Thyroid gland (tissue), 4 donors: ENCODE data around the gene OTULIN. TPM values are rescaled to one million over a fixed set of nuclear protein-coding genes. Genes with fewer than 3 reads are reported as not detected.

Source experiments
- DNase-seq, 2 donors: peaks; one replicate each; pipeline ENCODE4 v3.0.0-alpha.2; 2019
- H3K27ac ChIP-seq, 3 donors: fragments of 200-600 bp; sonication (generic); 1 replicate in 2 of 3; 2 replicates in 1 of 3; pipeline ENCODE4 v1.5.1; 2016 to 2019; ENCODE audit warnings: mild to moderate bottlenecking in 1 of 3, moderate library complexity in 1 of 3
- H3K27me3 ChIP-seq: fragments of 200-600 bp; sonication (generic); one replicate; pipeline ENCODE4 v1.5.1; 2019
- H3K36me3 ChIP-seq, 2 donors: fragments of 200-600 bp; sonication (generic); one replicate each; pipeline ENCODE4 v1.5.1; 2016 to 2019
- H3K4me1 ChIP-seq, 2 donors: fragments of 200-600 bp; sonication (generic); one replicate each; pipeline ENCODE4 v1.5.1; 2017 to 2019
- H3K4me3 ChIP-seq, 3 donors: fragments of 200-600 bp; sonication (generic); replicated peaks in 1 of 3; 1 replicate in 2 of 3; 2 replicates in 1 of 3; pipeline ENCODE4 v1.5.1; 2016; ENCODE audit warnings: mild to moderate bottlenecking in 1 of 3
- H3K9me3 ChIP-seq: fragments of 200-600 bp; sonication (generic); one replicate; pipeline ENCODE4 v1.5.1; 2017
- CTCF ChIP-seq, 6 experiments: fragments of 200-600 bp in 3 of 6; fragments of 450-650 bp in 3 of 6; sonication (generic) in 3 of 6; IDR thresholded peaks; one replicate each; pipeline ENCODE4 v1.5.1; 2016 to 2019; ENCODE audit warnings: antibody characterized with exemption in 6 of 6, mild to moderate bottlenecking in 2 of 6, inconsistent platforms in 1 of 6, moderate library complexity in 1 of 6
- POLR2A ChIP-seq, 2 donors: fragments of 450-650 bp; IDR thresholded peaks; one replicate each; pipeline ENCODE4 v1.6.1; 2017; ENCODE audit warnings: antibody characterized with exemption in 2 of 2, mild to moderate bottlenecking in 2 of 2, moderate library complexity in 1 of 2
- WGBS, 2 donors: methylation state at CpG; one replicate each; pipeline ENCODE4 v1.1.5; 2017; 5-methylcytosine and 5-hydroxymethylcytosine counted together
- intact Hi-C: fragments of 100-400 bp; cut with DNase I; formaldehyde crosslinking; loops from one replicate; pipeline ENCODE4 v1.15.1; 2023
- total RNA-seq, 4 donors: library from RNA; depleted of rRNA; stranded (reverse); fragments of >200 nt; gene quantifications; one replicate each; pipeline ENCODE4 v1.2.3, GENCODE V29; 2016

Gene OTULIN
- total RNA-seq, 4 donors from 2014 or later, result 18.0 to 42.7 (median 30.7) TPM

- Histone ChIP-seq H3K27me3 (no peaks in the 10 kb centered on the region), H3K36me3 (peaks cover 30 to 36% of the 10 kb centered on the region in 2 donors), H3K27ac (no peak overlapping the region), H3K4me3 (no peak overlapping the region), H3K9me3 (no peaks in the 10 kb centered on the region), H3K4me1 (no peaks in the 10 kb centered on the region)
- intact Hi-C loops, result no loop called here
- DNase-seq, result no peak
- TF ChIP-seq CTCF (IDR thresholded peaks at IDR 0.05), result no peak
- no peak for TF ChIP-seq POLR2A (IDR thresholded peaks at IDR 0.05)
- 97 to 99% methylated on average over 3 of the region's 3 CpGs for WGBS, 2 donors
Measured at GRCh38 chr5:14715481-14715880, 51.0 kb downstream of the OTULIN start.

GRCh38 chr5:14716755-14717752 is 52.5 kb downstream of the OTULIN start:
- TF ChIP-seq POLR2A (IDR thresholded peaks at IDR 0.05), result no peak
- no peak for TF ChIP-seq CTCF (IDR thresholded peaks at IDR 0.05)
- intact Hi-C loops, result no loop called here
- no peak overlapping the region for H3K4me3 ChIP-seq
- WGBS, 2 donors, result 89% methylated on average over 13 of the region's 13 CpGs
- DNase-seq, result no peak
- H3K4me1 ChIP-seq, result no peaks in the 10 kb centered on the region
- peaks cover 15 to 36% of the 10 kb centered on the region in 2 donors for H3K36me3 ChIP-seq
- no peaks in the 10 kb centered on the region for H3K27me3 ChIP-seq
- H3K27ac ChIP-seq, result no peak overlapping the region
- no peaks in the 10 kb centered on the region for H3K9me3 ChIP-seq

- Histone ChIP-seq H3K9me3 (no peaks in the 10 kb centered on the region), H3K4me3 (no peak overlapping the region), H3K27me3 (no peaks in the 10 kb centered on the region), H3K27ac (no peak overlapping the region), H3K36me3 (peaks cover 2 to 21% of the 10 kb centered on the region in 2 donors), H3K4me1 (no peaks in the 10 kb centered on the region)
- no peak for DNase-seq
- intact Hi-C loops, result no loop called here
- WGBS, 2 donors, result 93 to 94% methylated on average over 5 of the region's 5 CpGs
- TF ChIP-seq CTCF (IDR thresholded peaks at IDR 0.05) (no peak), POLR2A (IDR thresholded peaks at IDR 0.05) (no peak)
Measured at GRCh38 chr5:14718778-14719177, 54.3 kb downstream of the OTULIN start.

- TF ChIP-seq POLR2A (IDR thresholded peaks at IDR 0.05) (no peak), CTCF (IDR thresholded peaks at IDR 0.05) (no peak)
- DNase-seq, result no peak
- WGBS, 2 donors, result 89 to 94% methylated on average over 3 of the region's 3 CpGs
- intact Hi-C loops, result no loop called here
- Histone ChIP-seq H3K27ac (no peak overlapping the region), H3K9me3 (no peaks in the 10 kb centered on the region), H3K36me3 (peaks cover 5 to 11% of the 10 kb centered on the region in 2 donors), H3K4me1 (no peaks in the 10 kb centered on the region), H3K4me3 (no peak overlapping the region), H3K27me3 (no peaks in the 10 kb centered on the region)
Measured at GRCh38 chr5:14720236-14720923, 55.9 kb downstream of the OTULIN start.
